ENCODE measurements around the gene WDR47. TPM values are rescaled to one million over a fixed set of nuclear protein-coding genes. Genes with fewer than 3 reads are reported as not detected.

Gene WDR47
- 1 to 10 TPM; 8.2 to 8.8 TPM for total RNA-seq

GRCh38 chr1:109041621-109042468 is at the start of gene WDR47:
Gene WDR47 (minus strand): TSS chr1:109042102. CDS start chr1:109023512, 18,590 bp downstream.
- Mint-ChIP-seq H3K36me3 (ENCODE audit: low read depth) (no peaks in the 10 kb centered on the region), H3K27me3 (peaks cover 6% of the 10 kb centered on the region), H3K4me3 (peak within 1 kb of the TSS; percentile 83), H3K9me3 (peaks cover 2% of the 10 kb centered on the region), H3K27ac (peak within 1 kb of the TSS; percentile 90), H3K4me1 (peaks cover 18% of the 10 kb centered on the region)
- peak; percentile 97 for DNase-seq
- ChIA-PET CTCF (interaction anchor here (0.7 to 1.5 kb wide), 4 partner anchors 16 to 70 kb away, joined by 3 to 4 read pairs (median 4); no protein-coding TSS in a partner anchor), POLR2A (interaction anchor here (1.4 kb wide), 1 partner anchor 58 kb away, joined by 3 read pairs; no protein-coding TSS in a partner anchor)

- POLR2A ChIA-PET: interaction anchor here (0.6 to 1.6 kb wide), 2 partner anchors 9 to 19 kb away, joined by 3 to 8 read pairs; no protein-coding TSS in a partner anchor
- CTCF ChIA-PET: interaction anchor here (0.8 to 1.7 kb wide), 8 partner anchors 8 to 102 kb away, joined by 3 to 21 read pairs (median 4); partner anchors contain the start of gene TAF13
- peak overlapping the region; percentile 80 for H3K4me3 Mint-ChIP-seq
- peaks cover 40% of the 10 kb centered on the region for H3K4me1 Mint-ChIP-seq
- no peak for DNase-seq
- no peaks in the 10 kb centered on the region for H3K9me3 Mint-ChIP-seq
- peak overlapping the region; percentile 97 for H3K27ac Mint-ChIP-seq
- H3K36me3 Mint-ChIP-seq (ENCODE audit: low read depth): peaks cover 34% of the 10 kb centered on the region
- H3K27me3 Mint-ChIP-seq: no peaks in the 10 kb centered on the region
These were observed 49.4 kb upstream of the WDR47 start for GRCh38 chr1:109091078-109091838.

GRCh38 chr1:109090196-109091077 is 48.5 kb upstream of the WDR47 start, which contains the start of gene TMEM167B:
Gene TMEM167B (plus strand): TSS chr1:109090764. CDS start chr1:109090873, 109 bp downstream.
- Mint-ChIP-seq H3K27ac (peak within 1 kb of the TSS; percentile 97), H3K4me1 (peaks cover 37% of the 10 kb centered on the region), H3K4me3 (peak within 1 kb of the TSS; percentile 80), H3K36me3 (ENCODE audit: low read depth) (peaks cover 31% of the 10 kb centered on the region), H3K9me3 (no peaks in the 10 kb centered on the region), H3K27me3 (no peaks in the 10 kb centered on the region)
- peak; percentile 93 for DNase-seq
- ChIA-PET CTCF (interaction anchor here (0.6 to 1.7 kb wide), 7 partner anchors 9 to 556 kb away, joined by 3 to 21 read pairs (median 3); a partner anchor contains a TSS), POLR2A (interaction anchor here (0.6 to 1.6 kb wide), 2 partner anchors 10 to 20 kb away, joined by 3 to 8 read pairs; no protein-coding TSS in a partner anchor)

- Mint-ChIP-seq H3K36me3 (ENCODE audit: low read depth) (peaks cover 22% of the 10 kb centered on the region), H3K4me3 (peak overlapping the region; percentile 80), H3K4me1 (peaks cover 40% of the 10 kb centered on the region), H3K9me3 (no peaks in the 10 kb centered on the region), H3K27me3 (no peaks in the 10 kb centered on the region), H3K27ac (peak overlapping the region; percentile 97)
- POLR2A ChIA-PET: interaction anchor here (1.6 kb wide), 1 partner anchor 11 kb away, joined by 8 read pairs; no protein-coding TSS in a partner anchor
- CTCF ChIA-PET: interaction anchor here (0.6 to 1.6 kb wide), 5 partner anchors 11 to 1812 kb away, joined by 3 to 9 read pairs (median 4); partner anchors contain the start of gene TAF13
- DNase-seq: peak; percentile 65
These were observed 47.5 kb upstream of the WDR47 start for GRCh38 chr1:109089242-109090015.

GRCh38 chr1:109084563-109085517 is 42.9 kb upstream of the WDR47 start:
- Mint-ChIP-seq H3K4me1 (peaks cover 15% of the 10 kb centered on the region), H3K36me3 (ENCODE audit: low read depth) (no peaks in the 10 kb centered on the region), H3K9me3 (no peaks in the 10 kb centered on the region), H3K27me3 (no peaks in the 10 kb centered on the region), H3K4me3 (no peak overlapping the region), H3K27ac (no peak overlapping the region)
- DNase-seq: no peak
- ChIA-PET POLR2A (no interaction called here), CTCF (interaction anchor here (0.6 to 5.2 kb wide), 7 partner anchors 9 to 146 kb away, joined by 3 to 18 read pairs (median 3); partner anchors contain the start of genes CLCC1 and TAF13)

- Mint-ChIP-seq H3K4me1 (peaks cover 7% of the 10 kb centered on the region), H3K27me3 (no peaks in the 10 kb centered on the region), H3K4me3 (no peak overlapping the region), H3K9me3 (no peaks in the 10 kb centered on the region), H3K36me3 (ENCODE audit: low read depth) (no peaks in the 10 kb centered on the region), H3K27ac (no peak overlapping the region)
- ChIA-PET POLR2A (no interaction called here), CTCF (interaction anchor here (1.0 to 5.2 kb wide), 4 partner anchors 8 to 16 kb away, joined by 3 to 18 read pairs (median 4); no protein-coding TSS in a partner anchor)
- no peak for DNase-seq
These were observed 42.0 kb upstream of the WDR47 start for GRCh38 chr1:109083923-109084322.

- H3K4me3 Mint-ChIP-seq: no peak overlapping the region
- no peak overlapping the region for H3K27ac Mint-ChIP-seq
- peaks cover 7% of the 10 kb centered on the region for H3K4me1 Mint-ChIP-seq
- POLR2A ChIA-PET: interaction anchor here (0.5 kb wide), 1 partner anchor 463 kb away, joined by 3 read pairs; no protein-coding TSS in a partner anchor
- DNase-seq: no peak
- H3K27me3 Mint-ChIP-seq: no peaks in the 10 kb centered on the region
- no peaks in the 10 kb centered on the region for H3K36me3 Mint-ChIP-seq (ENCODE audit: low read depth)
- no peaks in the 10 kb centered on the region for H3K9me3 Mint-ChIP-seq
- CTCF ChIA-PET: interaction anchor here (0.5 to 5.2 kb wide), 5 partner anchors 8 to 129 kb away, joined by 3 to 18 read pairs (median 3); no protein-coding TSS in a partner anchor
These were observed 41.6 kb upstream of the WDR47 start for GRCh38 chr1:109083501-109083900.

GRCh38 chr1:109080441-109081082 is 38.7 kb upstream of the WDR47 start:
- Mint-ChIP-seq H3K9me3 (no peaks in the 10 kb centered on the region), H3K27ac (no peak overlapping the region), H3K36me3 (ENCODE audit: low read depth) (no peaks in the 10 kb centered on the region), H3K4me1 (peaks cover 16% of the 10 kb centered on the region), H3K4me3 (no peak overlapping the region), H3K27me3 (no peaks in the 10 kb centered on the region)
- no peak for DNase-seq
- ChIA-PET CTCF (no interaction called here), POLR2A (interaction anchor here (0.7 kb wide), 1 partner anchor 410 kb away, joined by 3 read pairs; no protein-coding TSS in a partner anchor)

GRCh38 chr1:109079240-109079622 is 37.3 kb upstream of the WDR47 start:
- no peak overlapping the region for H3K4me3 Mint-ChIP-seq
- H3K27me3 Mint-ChIP-seq: no peaks in the 10 kb centered on the region
- CTCF ChIA-PET: interaction anchor here (1.1 kb wide), 1 partner anchor 11 kb away, joined by 3 read pairs; the partner anchor contains the start of gene TMEM167B
- no peak overlapping the region for H3K27ac Mint-ChIP-seq
- no peak for DNase-seq
- peaks cover 18% of the 10 kb centered on the region for H3K4me1 Mint-ChIP-seq
- POLR2A ChIA-PET: no interaction called here
- H3K36me3 Mint-ChIP-seq (ENCODE audit: low read depth): peaks cover 1% of the 10 kb centered on the region
- no peaks in the 10 kb centered on the region for H3K9me3 Mint-ChIP-seq

- ChIA-PET CTCF (interaction anchor here (1.1 to 1.3 kb wide), 2 partner anchors 12 to 35 kb away, joined by 3 to 5 read pairs; partner anchors contain the start of genes ELAPOR1 and TMEM167B), POLR2A (interaction anchor here (0.7 kb wide), 1 partner anchor 14 kb away, joined by 3 read pairs; no protein-coding TSS in a partner anchor)
- Mint-ChIP-seq H3K4me1 (peaks cover 20% of the 10 kb centered on the region), H3K27ac (no peak overlapping the region), H3K9me3 (no peaks in the 10 kb centered on the region), H3K27me3 (no peaks in the 10 kb centered on the region), H3K4me3 (no peak overlapping the region), H3K36me3 (ENCODE audit: low read depth) (peaks cover 4% of the 10 kb centered on the region)
- no peak for DNase-seq
These were observed 36.4 kb upstream of the WDR47 start for GRCh38 chr1:109078317-109078716.

Measured in activated CD4-positive, alpha-beta T cell treated with anti-CD3 and anti-CD28 coated beads, Interleukin-2, amount 10 ng/mL, durations not matched to agents 7 days and 5 days (primary cell).